NK-92 treated with Interleukin-12 subunit alpha and Interleukin-12 subunit beta, amount 100 ng/mL, for 24 hours (cell line): ENCODE measurements around the gene MCC.
A peak's percentile ranks its signal among the peaks of the same experiment; 100 is the strongest.

Experiments
- DNase-seq: peaks from one replicate; lab custom pipeline; 2025; lab: John Stamatoyannopoulos, UW

MCC gene

GRCh38 chr5:113029614-113030013, 458.6 kb downstream of the MCC start:
- no peak for DNase-seq

- DNase-seq = no peak
These were observed 460.8 kb downstream of the MCC start for GRCh38 chr5:113027431-113027830.

GRCh38 chr5:113027015-113027414, 461.2 kb downstream of the MCC start:
- DNase-seq = no peak

- DNase-seq = no peak
These were observed 462.0 kb downstream of the MCC start for GRCh38 chr5:113026211-113026610.

- no peak for DNase-seq
These were observed 462.7 kb downstream of the MCC start for GRCh38 chr5:113025596-113025995.

GRCh38 chr5:113024076-113024697, 464.1 kb downstream of the MCC start:
- no peak for DNase-seq

GRCh38 chr5:113022661-113023060, 465.6 kb downstream of the MCC start:
- no peak for DNase-seq

- DNase-seq = no peak
These were observed 467.6 kb downstream of the MCC start for GRCh38 chr5:113020461-113021273.

- no peak for DNase-seq
These were observed 470.2 kb downstream of the MCC start for GRCh38 chr5:113017881-113018635.

- DNase-seq = no peak
These were observed 482.8 kb downstream of the MCC start for GRCh38 chr5:113005454-113005853.

- no peak for DNase-seq
These were observed 484.5 kb downstream of the MCC start for GRCh38 chr5:113003763-113004162.

- DNase-seq = no peak
These were observed 485.8 kb downstream of the MCC start for GRCh38 chr5:113002423-113002822.

GRCh38 chr5:113000466-113000865, 487.8 kb downstream of the MCC start:
- no peak for DNase-seq

- DNase-seq = no peak
These were observed 490.0 kb downstream of the MCC start for GRCh38 chr5:112998296-112998695.

- no peak for DNase-seq
These were observed 491.4 kb downstream of the MCC start for GRCh38 chr5:112996830-112997374.

GRCh38 chr5:112995764-112996618, 492.3 kb downstream of the MCC start:
- peak; percentile 37 for DNase-seq

- DNase-seq = no peak
These were observed 502.0 kb downstream of the MCC start for GRCh38 chr5:112986224-112986623.

GRCh38 chr5:112983363-112983762, 504.9 kb downstream of the MCC start:
- no peak for DNase-seq

GRCh38 chr5:112979723-112980122, 508.5 kb downstream of the MCC start:
- DNase-seq = no peak

GRCh38 chr5:112978836-112979235, 509.4 kb downstream of the MCC start:
- no peak for DNase-seq

GRCh38 chr5:112977440-112977861, 510.8 kb downstream of the MCC start:
- no peak for DNase-seq
